Body of pancreas (tissue), 4 donors: ENCODE results near the gene MAPK8IP3. TPM values are rescaled to one million over a fixed set of nuclear protein-coding genes. Genes with fewer than 3 reads are reported as not detected.

ENCODE experiments used
- ATAC-seq: fragments of 150-250 bp; one replicate; pipeline ENCODE4 v1.9.1; 2016
- DNase-seq, 4 donors: peaks; one replicate each; pipeline ENCODE4 v3.0.0-alpha.2; 2019
- H3K27ac ChIP-seq, 4 donors: fragments of 200-600 bp; sonication (generic); 1 replicate in 3 of 4; 2 replicates in 1 of 4; pipeline versions ENCODE4 v1.5.1 to v1.6.1; 2016 to 2019; ENCODE audit warnings: mild to moderate bottlenecking in 1 of 4, mixed read lengths in 1 of 4, moderate library complexity in 1 of 4
- H3K27me3 ChIP-seq, 2 donors: fragments of 200-600 bp; sonication (generic); one replicate each; pipeline ENCODE4 v1.6.0; 2016; ENCODE audit warnings: mild to moderate bottlenecking in 1 of 2
- H3K36me3 ChIP-seq, 2 donors: fragments of 200-600 bp; sonication (generic); replicated peaks in 1 of 2; 2 replicates each; pipeline ENCODE4 v1.5.1; 2016; ENCODE audit warnings: low read depth in 2 of 2; ENCODE audit not compliant: insufficient read depth in 1 of 2
- H3K4me1 ChIP-seq: fragments of 200-600 bp; sonication (generic); one replicate; pipeline ENCODE4 v1.6.0; 2016
- H3K4me3 ChIP-seq, 2 donors: fragments of 200-600 bp; sonication (generic); 1 replicate in 1 of 2; 2 replicates in 1 of 2; pipeline ENCODE4 v1.5.1; 2016 to 2019
- H3K9me3 ChIP-seq, 3 donors: fragments of 200-600 bp; sonication (generic); 1 replicate in 2 of 3; 2 replicates in 1 of 3; pipeline ENCODE4 v1.5.1; 2016
- CTCF ChIP-seq, 7 experiments: fragments of 450-650 bp in 4 of 7; fragments of 200-600 bp in 3 of 7; sonication (generic) in 3 of 7; IDR thresholded peaks; one replicate each; pipeline ENCODE4 v1.5.1; 2016 to 2019; ENCODE audit warnings: antibody characterized with exemption in 7 of 7
- POLR2A ChIP-seq, 3 donors: fragments of 450-650 bp; IDR thresholded peaks; one replicate each; pipeline ENCODE4 v1.6.1; 2016; ENCODE audit warnings: antibody characterized with exemption in 3 of 3, mild to moderate bottlenecking in 2 of 3
- WGBS, 2 donors: methylation state at CpG; one replicate each; pipeline ENCODE4 v1.1.5; 2017; 5-methylcytosine and 5-hydroxymethylcytosine counted together
- intact Hi-C: fragments of 100-400 bp; cut with DNase I; formaldehyde crosslinking; loops from one replicate; pipeline ENCODE4 v1.15.1; 2023
- total RNA-seq, 2 donors: library from RNA; depleted of rRNA; stranded (reverse); fragments of >200 nt; gene quantifications; one replicate each; pipeline ENCODE4 v1.1.0, GENCODE V29; 2016

MAPK8IP3 gene
- 100 to 1,000 TPM in 1 of 2 donors, 10 to 100 TPM in 1; 79.9 to 103 TPM for total RNA-seq

- WGBS, 2 donors: 0% methylated on average over 25 to 75 of the region's 79 CpGs
- H3K4me1 ChIP-seq: peaks cover 30% of the 10 kb centered on the region
- ATAC-seq (peak; percentile 94), DNase-seq (peak; percentile 88 to 93 (median 90))
- H3K4me3 ChIP-seq: peak within 1 kb of the TSS; percentile 63 to 81
- H3K36me3 ChIP-seq: no peaks in the 10 kb centered on the region
- peak within 1 kb of the TSS; percentile 71 to 92 (median 90) for H3K27ac ChIP-seq
- intact Hi-C loops: no loop called here
- no peaks in the 10 kb centered on the region for H3K27me3 ChIP-seq
- H3K9me3 ChIP-seq: no peaks in the 10 kb centered on the region
- peak; percentile 61 to 100 (median 97) for TF ChIP-seq CTCF (IDR thresholded peaks at IDR 0.05)
- TF ChIP-seq POLR2A (IDR thresholded peaks at IDR 0.05): peak; percentile 90 to 96 (median 95)
Measured at GRCh38 chr16:1705688-1706385, at the start of gene MAPK8IP3. TSS of gene MAPK8IP3 (plus strand) at chr16:1706195. CDS start at chr16:1706340, 145 bp downstream.

- Histone ChIP-seq H3K27ac (no peak overlapping the region), H3K4me1 (no peaks in the 10 kb centered on the region), H3K36me3 (peaks cover 0 to 24% of the 10 kb centered on the region in 2 donors), H3K9me3 (no peaks in the 10 kb centered on the region), H3K4me3 (no peak overlapping the region), H3K27me3 (no peaks in the 10 kb centered on the region)
- no peak for ATAC-seq
- WGBS, 2 donors: 80 to 82% methylated on average over 13 to 17 of the region's 24 CpGs
- no peak for DNase-seq
- TF ChIP-seq CTCF (IDR thresholded peaks at IDR 0.05): no peak
- TF ChIP-seq POLR2A (IDR thresholded peaks at IDR 0.05): no peak
- intact Hi-C loops: no loop called here
Measured at GRCh38 chr16:1656808-1657617, 49.0 kb upstream of the MAPK8IP3 start.

GRCh38 chr16:1657841-1658240 lies 48.2 kb upstream of the MAPK8IP3 start:
- H3K27me3 ChIP-seq: no peaks in the 10 kb centered on the region
- TF ChIP-seq CTCF (IDR thresholded peaks at IDR 0.05) (no peak), POLR2A (IDR thresholded peaks at IDR 0.05) (no peak)
- no peaks in the 10 kb centered on the region for H3K9me3 ChIP-seq
- H3K4me3 ChIP-seq: no peak overlapping the region
- no peaks in the 10 kb centered on the region for H3K4me1 ChIP-seq
- no peak for DNase-seq
- intact Hi-C loops: no loop called here
- 94 to 96% methylated on average over 13 of the region's 13 CpGs for WGBS, 2 donors
- ATAC-seq: no peak
- H3K27ac ChIP-seq: no peak overlapping the region
- H3K36me3 ChIP-seq: peaks cover 0 to 29% of the 10 kb centered on the region in 2 donors

- 84 to 94% methylated on average over 5 of the region's 5 CpGs for WGBS, 2 donors
- Histone ChIP-seq H3K4me1 (no peaks in the 10 kb centered on the region), H3K27me3 (no peaks in the 10 kb centered on the region), H3K27ac (no peak overlapping the region), H3K4me3 (no peak overlapping the region), H3K9me3 (no peaks in the 10 kb centered on the region), H3K36me3 (peaks cover 0 to 27% of the 10 kb centered on the region in 2 donors)
- DNase-seq: no peak
- no peak for ATAC-seq
- intact Hi-C loops: no loop called here
- no peak for TF ChIP-seq CTCF (IDR thresholded peaks at IDR 0.05)
- TF ChIP-seq POLR2A (IDR thresholded peaks at IDR 0.05): no peak
Measured at GRCh38 chr16:1659031-1659430, 47.0 kb upstream of the MAPK8IP3 start.
